ENCODE results near the gene GPR137B.
"Not testable (repeated sequence)": the region's sequence is repeated elsewhere in the genome, so short reads cannot be mapped to it uniquely, and the experiment has no call there.

GPR137B gene

DNA sequence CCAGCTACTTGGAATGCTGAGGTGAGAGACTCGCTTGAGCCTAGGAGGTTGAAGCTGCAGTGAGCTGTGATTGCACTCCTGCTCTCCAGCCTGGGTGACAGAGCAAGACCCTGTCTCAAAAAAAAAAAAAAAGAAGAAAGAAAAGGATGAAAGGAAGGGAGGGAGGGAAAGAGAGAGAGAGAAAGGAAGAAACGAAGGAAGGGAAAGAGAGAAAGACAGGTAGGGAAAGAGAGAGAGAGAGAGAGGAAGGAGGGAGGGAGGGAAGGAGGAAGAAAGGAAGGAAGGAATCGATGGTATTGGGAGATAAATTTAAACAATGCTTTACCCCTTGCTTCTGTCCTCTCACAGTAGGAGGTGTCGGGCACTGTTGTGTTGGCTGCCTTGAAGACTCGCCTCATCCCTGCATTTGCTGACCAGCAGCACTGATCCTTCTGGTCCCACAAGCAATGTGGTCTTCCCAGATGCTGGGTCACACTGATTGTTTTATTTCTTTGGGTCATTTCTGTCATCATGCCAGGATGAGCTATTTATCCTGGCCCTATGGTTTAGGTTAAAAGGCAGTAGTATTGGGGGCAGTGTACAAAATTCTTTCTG lies 30.9 kb downstream of the GPR137B start:
- in situ Hi-C loops (cut with MboI; ENCODE audit: low pct_unique_long_range_greater_than_20kb, low sequenced_read_pairs, unreplicated experiment): no loop called here
- TF ChIP-seq, protein P1, sequence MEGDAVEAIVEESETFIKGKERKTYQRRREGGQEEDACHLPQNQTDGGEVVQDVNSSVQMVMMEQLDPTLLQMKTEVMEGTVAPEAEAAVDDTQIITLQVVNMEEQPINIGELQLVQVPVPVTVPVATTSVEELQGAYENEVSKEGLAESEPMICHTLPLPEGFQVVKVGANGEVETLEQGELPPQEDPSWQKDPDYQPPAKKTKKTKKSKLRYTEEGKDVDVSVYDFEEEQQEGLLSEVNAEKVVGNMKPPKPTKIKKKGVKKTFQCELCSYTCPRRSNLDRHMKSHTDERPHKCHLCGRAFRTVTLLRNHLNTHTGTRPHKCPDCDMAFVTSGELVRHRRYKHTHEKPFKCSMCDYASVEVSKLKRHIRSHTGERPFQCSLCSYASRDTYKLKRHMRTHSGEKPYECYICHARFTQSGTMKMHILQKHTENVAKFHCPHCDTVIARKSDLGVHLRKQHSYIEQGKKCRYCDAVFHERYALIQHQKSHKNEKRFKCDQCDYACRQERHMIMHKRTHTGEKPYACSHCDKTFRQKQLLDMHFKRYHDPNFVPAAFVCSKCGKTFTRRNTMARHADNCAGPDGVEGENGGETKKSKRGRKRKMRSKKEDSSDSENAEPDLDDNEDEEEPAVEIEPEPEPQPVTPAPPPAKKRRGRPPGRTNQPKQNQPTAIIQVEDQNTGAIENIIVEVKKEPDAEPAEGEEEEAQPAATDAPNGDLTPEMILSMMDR (IDR thresholded peaks at IDR 0.05; ENCODE audit: extremely low read depth, insufficient read depth, missing control alignments): no peak
- no peak for DNase-seq (ENCODE audit: low spot score)

DNA sequence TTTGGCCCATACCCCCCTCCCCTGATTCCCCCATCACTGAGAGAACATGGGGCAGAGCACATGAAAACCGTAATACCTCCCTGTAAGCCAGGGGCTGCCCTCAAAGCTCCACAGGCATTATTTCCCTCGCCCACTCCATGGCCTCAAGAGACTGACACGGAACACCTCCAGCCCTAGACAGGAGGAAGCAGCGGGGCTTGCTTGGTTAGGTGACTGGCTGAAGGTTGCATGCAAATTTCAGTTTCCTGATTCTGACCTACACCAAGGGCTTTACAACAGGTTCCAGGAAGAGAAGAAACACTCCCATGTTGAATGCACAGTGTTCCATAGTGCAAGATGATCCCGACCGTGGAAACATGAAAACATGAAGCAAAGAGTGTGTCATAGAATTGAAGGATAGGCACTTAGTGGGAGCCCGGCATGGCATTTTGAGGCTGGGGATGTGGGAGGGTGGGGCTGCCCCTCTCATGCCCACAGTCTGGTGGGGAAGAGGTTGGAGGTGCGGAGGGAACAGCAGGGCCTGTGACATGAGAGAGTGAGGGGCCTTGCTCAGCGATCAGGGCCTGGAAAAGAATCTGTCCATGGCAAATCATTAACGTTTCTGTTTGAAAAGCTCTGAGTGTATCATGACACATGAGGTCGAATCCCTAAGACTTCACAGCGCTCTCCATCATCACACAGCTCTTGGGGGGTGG lies 33.5 kb downstream of the GPR137B start:
- TF ChIP-seq, protein P1 (IDR thresholded peaks at IDR 0.05; ENCODE audit: extremely low read depth, insufficient read depth, missing control alignments): no peak
- DNase-seq (ENCODE audit: low spot score): no peak

DNA sequence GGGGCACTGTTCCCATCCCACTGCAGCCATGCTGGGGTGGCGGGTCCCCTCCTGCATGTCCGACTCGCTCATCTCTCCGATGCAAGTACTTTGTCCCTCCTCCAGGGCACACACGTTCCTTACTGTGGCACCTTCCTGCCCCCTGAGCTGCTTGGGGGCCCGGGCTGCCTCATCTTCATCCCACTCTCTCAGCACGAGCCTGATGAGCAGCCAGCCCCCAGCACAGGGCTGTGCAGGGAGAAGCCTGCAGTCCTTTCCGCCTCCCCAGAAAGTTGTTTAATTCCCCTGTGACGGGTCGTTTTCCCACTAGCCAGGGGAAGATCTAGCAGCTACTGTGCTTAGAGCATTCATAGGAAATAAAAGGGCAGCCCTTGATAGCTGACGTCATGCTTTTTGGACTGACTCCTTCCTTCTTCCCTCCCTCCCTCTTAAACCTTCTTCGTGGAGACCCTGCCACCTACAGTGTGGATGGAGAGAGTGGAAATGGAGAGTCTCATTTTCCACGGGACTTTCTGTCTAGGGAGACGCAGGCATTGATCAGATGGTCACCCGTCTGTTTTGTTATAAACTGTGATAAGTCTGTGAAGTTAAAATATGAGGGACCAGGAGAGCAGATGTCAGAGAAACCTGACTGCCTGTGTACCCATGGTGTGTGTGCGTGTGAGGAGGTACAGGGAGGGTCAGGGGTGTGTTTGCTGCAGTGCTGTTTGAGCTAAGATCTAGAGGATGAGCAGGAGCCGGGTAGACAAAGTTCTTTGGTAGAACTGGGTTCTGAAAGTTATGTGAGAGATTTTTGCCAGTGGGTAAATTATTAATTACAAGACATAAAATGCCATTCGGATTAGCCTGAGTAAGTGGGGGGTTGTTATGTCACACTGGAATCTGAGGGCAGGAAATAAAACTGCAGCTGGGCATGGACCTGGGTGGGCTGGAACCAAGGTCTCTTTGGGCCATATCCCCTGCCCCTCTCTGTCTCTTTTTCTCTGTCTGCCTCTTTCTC lies 34.3 kb downstream of the GPR137B start:
- in situ Hi-C loops (cut with MboI; ENCODE audit: low pct_unique_long_range_greater_than_20kb, low sequenced_read_pairs, unreplicated experiment): no loop called here
- TF ChIP-seq, protein P1 (IDR thresholded peaks at IDR 0.05; ENCODE audit: extremely low read depth, insufficient read depth, missing control alignments): no peak
- peak; percentile 1 for DNase-seq (ENCODE audit: low spot score)

More for the DNA sequence above, 33.5 kb downstream of the GPR137B start:
- in situ Hi-C loops (cut with MboI; ENCODE audit: low pct_unique_long_range_greater_than_20kb, low sequenced_read_pairs, unreplicated experiment): no loop called here

DNA sequence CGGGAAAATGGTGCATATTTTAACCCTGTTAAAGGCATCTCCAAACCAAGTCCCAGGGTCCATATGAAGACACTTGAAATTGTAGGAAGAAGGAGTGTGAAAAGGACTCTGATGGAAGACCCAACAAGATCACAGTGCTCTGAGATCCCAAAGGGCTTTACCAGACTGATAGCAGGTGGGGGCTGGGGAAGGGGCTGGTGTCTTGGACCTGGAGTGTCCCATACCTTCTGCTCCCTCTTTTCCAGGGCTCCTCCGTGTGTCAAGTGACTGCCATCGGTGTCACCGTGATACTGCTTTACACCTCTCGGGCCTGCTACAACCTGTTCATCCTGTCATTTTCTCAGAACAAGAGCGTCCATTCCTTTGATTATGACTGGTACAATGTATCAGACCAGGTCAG lies 37.3 kb downstream of the GPR137B start:
- no peak for DNase-seq (ENCODE audit: low spot score)
- in situ Hi-C loops (cut with MboI; ENCODE audit: low pct_unique_long_range_greater_than_20kb, low sequenced_read_pairs, unreplicated experiment): no loop called here
- TF ChIP-seq, protein P1 (IDR thresholded peaks at IDR 0.05; ENCODE audit: extremely low read depth, insufficient read depth, missing control alignments): no peak

DNA sequence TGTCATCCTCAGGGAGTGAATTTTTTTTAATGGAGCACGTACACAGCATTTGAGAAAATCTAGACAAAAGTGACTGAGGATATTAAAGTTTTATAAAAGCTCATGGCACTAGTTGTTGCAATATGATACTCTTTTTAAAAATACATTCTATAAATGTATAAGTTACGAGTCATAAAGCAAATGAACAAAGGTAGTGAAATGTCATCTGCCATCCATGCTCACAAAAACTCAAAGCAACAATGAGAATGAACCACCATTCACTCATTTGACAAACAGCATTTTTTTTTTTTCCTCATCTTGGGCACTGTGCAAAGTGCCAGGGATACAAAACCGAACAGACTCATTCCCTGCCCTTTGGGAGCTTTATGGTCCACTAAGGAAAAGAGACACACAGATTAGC lies 38.7 kb downstream of the GPR137B start:
- in situ Hi-C loops (cut with MboI; ENCODE audit: low pct_unique_long_range_greater_than_20kb, low sequenced_read_pairs, unreplicated experiment): no loop called here
- TF ChIP-seq, protein P1 (IDR thresholded peaks at IDR 0.05; ENCODE audit: extremely low read depth, insufficient read depth, missing control alignments): no peak
- no peak for DNase-seq (ENCODE audit: low spot score)

DNA sequence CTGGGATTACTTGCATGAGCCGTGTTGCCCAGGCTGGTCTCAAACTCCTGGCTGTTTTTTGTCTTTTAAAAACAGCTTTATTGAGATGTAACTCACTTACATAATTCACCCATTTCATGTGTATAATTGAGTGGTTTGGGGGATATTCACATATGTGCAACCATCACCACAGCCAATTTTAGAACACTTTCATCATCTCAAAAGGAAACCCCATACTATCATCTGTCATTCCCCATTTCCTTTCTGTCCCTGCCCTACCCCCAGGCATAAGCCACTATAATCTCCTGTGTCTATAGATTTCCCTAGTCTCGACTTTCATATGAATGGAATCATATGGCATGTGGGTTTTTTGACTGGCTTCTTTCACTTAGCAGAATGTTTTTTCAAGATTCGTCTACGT lies 43.3 kb downstream of the GPR137B start:
- DNase-seq (ENCODE audit: low spot score): no peak
- TF ChIP-seq, protein P1 (IDR thresholded peaks at IDR 0.05; ENCODE audit: extremely low read depth, insufficient read depth, missing control alignments): no peak
- in situ Hi-C loops (cut with MboI; ENCODE audit: low pct_unique_long_range_greater_than_20kb, low sequenced_read_pairs, unreplicated experiment): no loop called here

DNA sequence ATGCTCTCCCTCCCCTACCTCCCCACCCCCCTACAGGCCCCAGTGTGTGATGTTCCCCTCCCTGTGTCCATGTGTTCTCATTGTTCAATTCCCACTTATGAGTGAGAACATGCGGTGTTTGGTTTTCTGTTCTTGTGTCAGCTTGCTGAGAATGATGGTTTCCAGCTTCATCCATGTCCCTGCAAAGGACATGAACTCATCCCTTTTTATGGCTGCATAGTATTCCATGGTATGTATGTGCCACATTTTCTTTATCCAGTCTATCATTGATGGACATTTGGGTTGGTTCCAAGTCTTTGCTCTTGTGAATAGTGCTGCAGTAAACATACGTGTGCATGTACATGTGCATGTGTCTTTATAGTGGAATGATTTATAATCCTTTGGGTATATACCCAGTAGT lies 44.1 kb downstream of the GPR137B start:
- DNase-seq (ENCODE audit: low spot score); in situ Hi-C loops (cut with MboI; ENCODE audit: low pct_unique_long_range_greater_than_20kb, low sequenced_read_pairs, unreplicated experiment): not testable (repeated sequence)

DNA sequence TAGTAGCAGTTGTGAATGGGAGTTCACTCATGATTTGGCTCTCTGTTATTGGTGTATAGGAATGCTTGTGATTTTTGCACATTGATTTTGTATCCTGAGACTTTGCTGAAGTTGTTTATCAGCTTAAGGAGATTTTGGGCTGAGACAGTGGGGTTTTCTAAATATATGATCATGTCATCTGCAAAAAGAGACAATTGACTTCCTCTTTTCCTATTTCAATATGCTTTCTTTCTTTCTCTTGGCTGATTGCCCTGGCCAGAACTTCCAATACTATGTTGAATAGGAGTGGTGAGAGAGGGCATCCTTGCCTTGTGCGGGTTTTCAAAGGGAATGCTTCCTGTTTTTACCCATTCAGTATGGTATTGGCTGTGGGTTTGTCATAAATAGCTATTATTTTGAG lies 45.7 kb downstream of the GPR137B start:
- in situ Hi-C loops (cut with MboI; ENCODE audit: low pct_unique_long_range_greater_than_20kb, low sequenced_read_pairs, unreplicated experiment); DNase-seq (ENCODE audit: low spot score): not testable (repeated sequence)
